Fibroblast of lung (primary cell): ENCODE data around the gene SHISA9.

Experiments
- CTCF ChIP-seq, 2 donors: IDR thresholded peaks in 1 of 2; conservative IDR thresholded peaks in 1 of 2; 1 replicate in 1 of 2; 2 replicates in 1 of 2; pipeline ENCODE4 v1.5.1; 2011 to 2012; ENCODE audit warnings: low read length in 2 of 2, control low read depth in 1 of 2, inconsistent platforms in 1 of 2, low read depth in 1 of 2, mild to moderate bottlenecking in 1 of 2
- EZH2 ChIP-seq: IDR thresholded peaks from 2 replicates; pipeline ENCODE4 v1.5.1; 2012; ENCODE audit warnings: low read length, control low read depth, mild to moderate bottlenecking; ENCODE audit errors: missing control alignments

- TF ChIP-seq CTCF (conservative IDR thresholded peaks at IDR 0.05 in 1 of 2, IDR thresholded peaks at IDR 0.05 in 1 of 2; ENCODE audit: low read depth in 1 of 2, low read length in 2 of 2) (no peak), EZH2 (no peak)
These were observed 201.0 kb downstream of the SHISA9 start for GRCh38 chr16:13102401-13102800.
